Calu3 (cell line): ENCODE data around the gene TXNRD1. TPM values are rescaled to one million over a fixed set of nuclear protein-coding genes. Genes with fewer than 3 reads are reported as not detected.

ENCODE experiments used
- BruUV-seq: library from RNA; stranded (reverse); fragments of 400-500 nt; replicated peaks from 2 replicates; lab custom pipeline; 2021; lab: Mats Ljungman, UMichigan
- CTCF ChIA-PET: fragments of 300-600 bp; sonication (Branson Sonifier 250); formaldehyde crosslinking; loops from one replicate; lab custom pipeline; 2022; ENCODE audit warnings: antibody characterized with exemption; lab: Charles Lee
- DNase-seq: peaks from one replicate; pipeline ENCODE4 v3.0.0; 2022
- H3K27ac Mint-ChIP-seq: one replicate; pipeline ENCODE4 v1.8.0; 2022; ENCODE audit warnings: mixed read lengths; ENCODE audit not compliant: unreplicated experiment
- H3K27me3 Mint-ChIP-seq: one replicate; pipeline ENCODE4 v1.8.0; 2022; ENCODE audit warnings: mixed read lengths; ENCODE audit not compliant: unreplicated experiment
- H3K36me3 Mint-ChIP-seq: one replicate; pipeline ENCODE4 v1.8.0; 2022; ENCODE audit warnings: mild to moderate bottlenecking, moderate library complexity, mixed read lengths; ENCODE audit not compliant: insufficient read depth, unreplicated experiment
- H3K4me1 Mint-ChIP-seq: one replicate; pipeline ENCODE4 v1.8.0; 2022; ENCODE audit warnings: mild to moderate bottlenecking, low read depth, mixed read lengths; ENCODE audit not compliant: unreplicated experiment
- H3K4me3 Mint-ChIP-seq: one replicate; pipeline ENCODE4 v1.8.0; 2022; ENCODE audit warnings: mild to moderate bottlenecking, low read depth, moderate library complexity, mixed read lengths; ENCODE audit not compliant: unreplicated experiment
- H3K9me3 Mint-ChIP-seq: one replicate; pipeline ENCODE4 v1.8.0; 2022; ENCODE audit warnings: low read depth, mixed read lengths; ENCODE audit not compliant: unreplicated experiment
- intact Hi-C: fragments of 100-400 bp; cut with micrococcal nuclease; formaldehyde crosslinking; loops from one replicate; pipeline ENCODE4 v1.10.0; 2022; ENCODE audit not compliant: unreplicated experiment
- total RNA-seq: library from RNA; stranded (reverse); gene quantifications from 2 replicates; pipeline ENCODE4 v1.2.3, GENCODE V29; 2022
- TF ChIP-seq, protein P1 (sequence below): fragments of 200-600 bp; IDR thresholded peaks from one replicate; pipeline ENCODE4 v1.8.0; 2022; ENCODE audit warnings: antibody characterized with exemption; ENCODE audit not compliant: unreplicated experiment

TXNRD1 gene
- total RNA-seq, 1 experiment from 2014 or later, result 262 TPM

DNA sequence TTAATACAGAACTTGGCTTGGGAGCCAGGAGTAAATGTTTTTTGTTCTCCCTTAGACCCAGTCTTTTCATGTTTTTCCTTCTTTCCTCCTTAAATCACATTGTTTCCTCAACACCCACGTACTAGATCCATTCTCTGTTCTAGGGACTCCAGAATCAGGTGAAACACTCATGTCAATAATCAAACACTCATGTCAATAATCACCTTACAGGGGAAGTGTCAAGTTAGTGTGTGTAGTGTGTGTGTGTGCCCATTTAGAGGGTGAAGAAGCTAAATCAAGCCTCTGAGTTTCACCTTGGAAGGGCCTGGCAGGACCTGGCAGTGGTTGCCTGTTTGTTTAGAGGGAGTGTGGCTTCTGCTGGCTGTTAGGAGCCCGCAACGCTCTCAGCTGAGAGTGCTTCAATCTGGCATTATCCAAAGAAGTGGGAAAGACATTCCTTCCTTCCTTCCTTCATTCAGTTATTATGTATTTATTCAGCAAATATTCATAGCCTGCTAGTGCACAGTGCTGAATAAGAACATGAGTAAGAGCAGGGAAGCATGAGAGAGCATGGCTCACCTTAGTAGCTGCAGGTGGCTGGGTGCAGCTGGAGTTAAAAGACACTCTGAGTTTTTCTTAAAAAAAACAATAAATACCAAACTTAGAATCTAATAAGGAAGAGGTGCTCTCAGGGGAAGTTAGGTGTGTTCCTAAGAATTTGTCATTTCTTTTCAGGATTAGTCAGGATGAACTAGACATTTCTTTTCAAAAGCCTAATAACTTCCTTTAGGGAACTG lies 70.3 kb downstream of the TXNRD1 start:
- CTCF ChIA-PET, result interaction anchor here (0.7 to 5.2 kb wide), 5 partner anchors 9 to 1052 kb away, joined by 4 to 26 read pairs (median 8); partner anchors contain the start of gene TXNRD1
- peaks cover 46% of the 10 kb centered on the region for H3K4me1 Mint-ChIP-seq
- TF ChIP-seq, protein P1, sequence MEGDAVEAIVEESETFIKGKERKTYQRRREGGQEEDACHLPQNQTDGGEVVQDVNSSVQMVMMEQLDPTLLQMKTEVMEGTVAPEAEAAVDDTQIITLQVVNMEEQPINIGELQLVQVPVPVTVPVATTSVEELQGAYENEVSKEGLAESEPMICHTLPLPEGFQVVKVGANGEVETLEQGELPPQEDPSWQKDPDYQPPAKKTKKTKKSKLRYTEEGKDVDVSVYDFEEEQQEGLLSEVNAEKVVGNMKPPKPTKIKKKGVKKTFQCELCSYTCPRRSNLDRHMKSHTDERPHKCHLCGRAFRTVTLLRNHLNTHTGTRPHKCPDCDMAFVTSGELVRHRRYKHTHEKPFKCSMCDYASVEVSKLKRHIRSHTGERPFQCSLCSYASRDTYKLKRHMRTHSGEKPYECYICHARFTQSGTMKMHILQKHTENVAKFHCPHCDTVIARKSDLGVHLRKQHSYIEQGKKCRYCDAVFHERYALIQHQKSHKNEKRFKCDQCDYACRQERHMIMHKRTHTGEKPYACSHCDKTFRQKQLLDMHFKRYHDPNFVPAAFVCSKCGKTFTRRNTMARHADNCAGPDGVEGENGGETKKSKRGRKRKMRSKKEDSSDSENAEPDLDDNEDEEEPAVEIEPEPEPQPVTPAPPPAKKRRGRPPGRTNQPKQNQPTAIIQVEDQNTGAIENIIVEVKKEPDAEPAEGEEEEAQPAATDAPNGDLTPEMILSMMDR, result no peak
- no peak for DNase-seq
- H3K9me3 Mint-ChIP-seq, result peaks cover 5% of the 10 kb centered on the region
- peaks cover 54% of the 10 kb centered on the region for H3K36me3 Mint-ChIP-seq
- intact Hi-C loops, result loop anchor here (1.0 to 10.0 kb wide), 2 partner anchors 67 to 669 kb away; partner anchors contain the start of gene SLC41A2
- peak overlapping the region; percentile 99 for H3K4me3 Mint-ChIP-seq
- no peaks in the 10 kb centered on the region for H3K27me3 Mint-ChIP-seq
- BruUV-seq, result no TSS peak
- peak overlapping the region; percentile 99 for H3K27ac Mint-ChIP-seq

DNA sequence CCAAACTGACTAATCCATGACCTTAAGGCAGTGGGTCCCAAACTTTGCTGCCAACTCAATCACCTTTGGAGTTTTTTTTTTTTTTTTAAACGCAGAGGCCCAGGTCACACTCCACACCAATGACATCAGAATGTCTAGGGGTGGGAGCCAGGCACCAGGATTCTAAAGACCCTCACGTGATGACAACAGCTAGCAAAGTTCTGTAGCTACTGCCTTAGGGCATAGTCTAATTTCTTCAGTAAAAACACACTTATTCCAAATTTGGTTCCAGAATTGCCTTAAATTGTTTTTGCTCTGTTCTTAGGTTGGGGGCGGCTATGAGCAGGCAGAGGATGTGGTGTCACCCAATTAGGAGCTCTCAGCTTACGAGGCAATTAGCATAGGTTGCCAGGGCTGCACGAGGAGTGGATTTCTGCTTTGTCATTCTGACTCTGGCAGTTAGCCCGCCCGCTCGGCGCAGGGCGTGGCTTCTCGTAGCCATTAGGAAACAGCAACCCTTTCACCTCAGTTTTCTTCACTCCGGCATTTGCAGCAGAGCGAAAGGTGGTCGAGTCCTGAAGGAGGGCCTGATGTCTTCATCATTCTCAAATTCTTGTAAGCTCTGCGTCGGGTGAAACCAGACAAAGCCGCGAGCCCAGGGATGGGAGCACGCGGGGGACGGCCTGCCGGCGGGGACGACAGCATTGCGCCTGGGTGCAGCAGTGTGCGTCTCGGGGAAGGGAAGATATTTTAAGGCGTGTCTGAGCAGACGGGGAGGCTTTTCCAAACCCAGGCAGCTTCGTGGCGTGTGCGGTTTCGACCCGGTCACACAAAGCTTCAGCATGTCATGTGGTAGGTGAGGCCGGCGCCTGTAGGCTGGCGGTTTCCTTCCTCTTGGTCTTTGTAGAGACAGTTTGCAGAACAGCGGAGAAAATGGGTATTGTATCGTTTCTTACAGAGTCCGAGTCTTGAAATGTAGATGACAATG lies 71.2 kb downstream of the TXNRD1 start:
- intact Hi-C loops, result loop anchor here (1.0 to 10.0 kb wide), 2 partner anchors 67 to 668 kb away; partner anchors contain the start of gene SLC41A2
- H3K27ac Mint-ChIP-seq, result peak overlapping the region; percentile 99
- TF ChIP-seq, protein P1, result no peak
- DNase-seq, result peak; percentile 94
- H3K4me1 Mint-ChIP-seq, result peaks cover 40% of the 10 kb centered on the region
- CTCF ChIA-PET, result interaction anchor here (0.6 to 5.2 kb wide), 6 partner anchors 8 to 1051 kb away, joined by 3 to 26 read pairs (median 6); partner anchors contain the start of gene TXNRD1
- peak overlapping the region; percentile 99 for H3K4me3 Mint-ChIP-seq
- no peaks in the 10 kb centered on the region for H3K27me3 Mint-ChIP-seq
- H3K9me3 Mint-ChIP-seq, result no peaks in the 10 kb centered on the region
- TSS peak; percentile 76 for BruUV-seq
- H3K36me3 Mint-ChIP-seq, result peaks cover 62% of the 10 kb centered on the region

DNA sequence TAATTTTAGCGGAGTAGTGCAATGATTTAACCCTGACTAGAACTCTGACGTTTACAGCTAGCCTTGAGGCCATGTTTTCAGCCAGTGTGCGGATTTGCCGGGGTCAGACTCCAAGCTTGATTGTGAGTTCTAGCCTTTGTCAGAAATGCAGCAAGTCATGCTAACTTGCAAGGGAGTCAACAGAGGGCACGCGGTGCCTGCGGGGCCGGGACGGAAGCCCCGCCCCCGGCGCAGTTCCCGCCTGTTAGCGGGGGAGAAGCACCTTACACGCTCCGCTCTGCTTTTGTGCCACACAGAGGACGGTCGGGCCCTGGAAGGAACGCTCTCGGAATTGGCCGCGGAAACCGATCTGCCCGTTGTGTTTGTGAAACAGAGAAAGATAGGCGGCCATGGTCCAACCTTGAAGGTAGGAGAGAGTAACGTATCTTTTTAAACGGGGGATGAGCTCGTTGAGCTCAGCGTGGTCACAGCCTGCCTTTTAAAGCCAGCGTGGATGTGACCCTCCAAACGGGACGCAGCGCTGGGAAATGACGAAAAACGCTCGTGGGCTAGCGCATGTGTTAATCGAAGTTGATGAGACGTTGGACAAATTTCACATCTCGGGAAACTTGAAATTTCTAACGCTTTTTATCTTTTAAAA lies 73.2 kb downstream of the TXNRD1 start:
- TF ChIP-seq, protein P1, result no peak
- DNase-seq, result peak; percentile 89
- Mint-ChIP-seq H3K4me3 (peak overlapping the region; percentile 99), H3K4me1 (peaks cover 55% of the 10 kb centered on the region), H3K36me3 (peaks cover 82% of the 10 kb centered on the region), H3K27me3 (no peaks in the 10 kb centered on the region), H3K27ac (peak overlapping the region; percentile 99), H3K9me3 (no peaks in the 10 kb centered on the region)
- CTCF ChIA-PET, result interaction anchor here (0.8 to 5.2 kb wide), 3 partner anchors 31 to 73 kb away, joined by 3 to 26 read pairs (median 6); partner anchors contain the start of gene TXNRD1
- intact Hi-C loops, result loop anchor here (10.0 kb wide), 1 partner anchor 666 kb away; the partner anchor contains the start of gene SLC41A2
- no TSS peak for BruUV-seq

DNA sequence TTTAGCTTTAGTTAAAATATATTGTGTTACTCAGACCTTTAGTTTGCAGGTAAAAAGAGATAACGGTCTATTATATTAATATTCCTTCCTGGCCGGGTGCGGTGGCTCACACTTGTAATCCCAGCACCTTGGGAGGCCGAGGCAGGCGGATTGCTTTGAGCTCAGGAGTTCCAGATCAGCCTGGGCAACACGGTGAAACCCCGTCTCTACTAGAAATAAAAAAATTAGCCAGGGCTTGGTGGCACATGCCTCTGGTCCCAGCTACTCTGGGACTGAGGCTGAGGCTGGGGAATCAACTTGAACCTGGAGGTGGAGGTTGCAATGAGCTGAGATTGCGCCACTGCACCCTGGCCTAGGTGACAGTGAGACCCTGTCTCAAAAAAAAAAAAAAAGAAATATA lies 74.7 kb downstream of the TXNRD1 start:
- Mint-ChIP-seq H3K36me3 (peaks cover 97% of the 10 kb centered on the region), H3K27me3 (no peaks in the 10 kb centered on the region), H3K9me3 (no peaks in the 10 kb centered on the region), H3K4me3 (peak overlapping the region; percentile 99), H3K27ac (no peak overlapping the region), H3K4me1 (peaks cover 55% of the 10 kb centered on the region)
- intact Hi-C loops, result no loop called here
- BruUV-seq, result no TSS peak
- no peak for DNase-seq
- TF ChIP-seq, protein P1, result no peak
- CTCF ChIA-PET, result interaction anchor here (0.6 to 5.2 kb wide), 5 partner anchors 14 to 794 kb away, joined by 3 to 26 read pairs (median 4); partner anchors contain the start of gene ALDH1L2
